Suprapubic skin (tissue), 4 donors: ENCODE measurements around the gene YARS1. TPM values are rescaled to one million over a fixed set of nuclear protein-coding genes. Genes with fewer than 3 reads are reported as not detected.

Experiments used
- DNase-seq, 2 donors: peaks; one replicate each; pipeline ENCODE4 v3.0.0-alpha.2; 2019; ENCODE audit warnings: low spot score in 2 of 2
- H3K27ac ChIP-seq: fragments of 200-600 bp; sonication (generic); one replicate; pipeline ENCODE4 v1.5.1; 2019
- H3K27me3 ChIP-seq: fragments of 200-600 bp; sonication (generic); one replicate; pipeline ENCODE4 v1.5.1; 2019
- H3K36me3 ChIP-seq: fragments of 200-600 bp; sonication (generic); one replicate; pipeline ENCODE4 v1.5.1; 2019
- H3K4me1 ChIP-seq: fragments of 200-600 bp; sonication (generic); one replicate; pipeline ENCODE4 v1.5.1; 2019
- H3K4me3 ChIP-seq: fragments of 200-600 bp; sonication (generic); one replicate; pipeline ENCODE4 v1.5.1; 2019; ENCODE audit warnings: mild to moderate bottlenecking
- H3K9me3 ChIP-seq: fragments of 200-600 bp; sonication (generic); one replicate; pipeline ENCODE4 v1.5.1; 2019
- EP300 ChIP-seq: sonication (generic); formaldehyde crosslinking; IDR thresholded peaks from one replicate; pipeline ENCODE4 v1.6.1; 2017; ENCODE audit warnings: antibody characterized with exemption
- POLR2A ChIP-seq, 2 donors: fragments of 450-650 bp; IDR thresholded peaks; one replicate each; pipeline ENCODE4 v1.6.1; 2017; ENCODE audit warnings: antibody characterized with exemption in 2 of 2, mild to moderate bottlenecking in 2 of 2, moderate library complexity in 2 of 2
- POLR2AphosphoS5 ChIP-seq, 3 donors: sonication (generic); formaldehyde crosslinking; IDR thresholded peaks; one replicate each; pipeline ENCODE4 v1.6.1; 2017; ENCODE audit warnings: antibody characterized with exemption in 3 of 3
- whole genome bisulfite sequencing: methylation state at CpG from one replicate; pipeline ENCODE4 v1.1.5; 2018; 5-methylcytosine and 5-hydroxymethylcytosine counted together
- total RNA-seq, 4 donors: library from RNA; depleted of rRNA; stranded (reverse); fragments of >200 nt; gene quantifications; one replicate each; pipeline ENCODE4 v1.1.0, GENCODE V29; 2016
- TF ChIP-seq, protein P1 (sequence below), 2 donors: fragments of 200-600 bp in 1 of 2; fragments of 450-650 bp in 1 of 2; sonication (generic) in 1 of 2; IDR thresholded peaks; one replicate each; pipeline ENCODE4 v1.5.1; 2016 to 2019; ENCODE audit warnings: antibody characterized with exemption in 2 of 2, mild to moderate bottlenecking in 1 of 2, moderate library complexity in 1 of 2

Gene YARS1
- total RNA-seq, 4 donors from 2014 or later = 47.1 to 68.1 (median 50.7) TPM

DNA sequence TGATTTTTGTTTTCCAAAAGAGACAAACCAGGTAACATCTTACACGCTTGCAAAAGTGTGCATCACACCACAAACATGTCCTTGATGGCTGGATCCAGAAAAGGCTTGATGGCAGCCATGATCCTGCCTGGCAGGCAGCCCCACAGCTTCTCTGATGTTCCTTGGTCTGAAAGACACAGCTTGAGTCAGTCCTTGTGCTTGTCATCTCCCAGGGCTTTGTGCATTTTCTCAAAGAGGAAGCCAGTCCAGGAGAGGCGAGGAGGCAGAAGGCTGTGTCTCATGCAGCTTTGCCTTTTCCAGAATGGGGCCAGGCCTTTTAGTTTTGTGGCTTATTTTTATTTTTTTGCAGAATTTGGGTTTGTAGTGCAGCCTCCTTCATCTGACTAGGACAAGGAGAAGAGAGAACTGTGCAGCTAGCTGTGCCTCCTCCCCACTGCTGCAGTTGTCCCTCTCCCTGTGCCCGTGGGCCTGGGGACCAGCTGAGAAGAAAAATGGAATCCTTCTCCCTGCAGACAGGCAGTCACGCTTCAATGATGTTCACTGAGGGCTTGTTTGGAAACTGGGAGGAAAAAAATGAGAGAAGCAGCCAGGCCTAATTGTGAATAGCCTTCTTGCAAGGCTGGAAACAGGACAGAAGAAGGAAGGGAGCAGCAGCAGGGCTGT lies 46.2 kb upstream of the YARS1 start:
- H3K9me3 ChIP-seq = no peaks in the 10 kb centered on the region
- 89% methylated on average over 4 of the region's 4 CpGs for WGBS
- H3K4me3 ChIP-seq = no peak overlapping the region
- no peaks in the 10 kb centered on the region for H3K27me3 ChIP-seq
- no peak overlapping the region for H3K27ac ChIP-seq
- no peak for DNase-seq
- peaks cover 7% of the 10 kb centered on the region for H3K4me1 ChIP-seq
- peaks cover 10% of the 10 kb centered on the region for H3K36me3 ChIP-seq
- TF ChIP-seq POLR2AphosphoS5 (IDR thresholded peaks at IDR 0.05) (no peak), POLR2A (IDR thresholded peaks at IDR 0.05) (no peak)

DNA sequence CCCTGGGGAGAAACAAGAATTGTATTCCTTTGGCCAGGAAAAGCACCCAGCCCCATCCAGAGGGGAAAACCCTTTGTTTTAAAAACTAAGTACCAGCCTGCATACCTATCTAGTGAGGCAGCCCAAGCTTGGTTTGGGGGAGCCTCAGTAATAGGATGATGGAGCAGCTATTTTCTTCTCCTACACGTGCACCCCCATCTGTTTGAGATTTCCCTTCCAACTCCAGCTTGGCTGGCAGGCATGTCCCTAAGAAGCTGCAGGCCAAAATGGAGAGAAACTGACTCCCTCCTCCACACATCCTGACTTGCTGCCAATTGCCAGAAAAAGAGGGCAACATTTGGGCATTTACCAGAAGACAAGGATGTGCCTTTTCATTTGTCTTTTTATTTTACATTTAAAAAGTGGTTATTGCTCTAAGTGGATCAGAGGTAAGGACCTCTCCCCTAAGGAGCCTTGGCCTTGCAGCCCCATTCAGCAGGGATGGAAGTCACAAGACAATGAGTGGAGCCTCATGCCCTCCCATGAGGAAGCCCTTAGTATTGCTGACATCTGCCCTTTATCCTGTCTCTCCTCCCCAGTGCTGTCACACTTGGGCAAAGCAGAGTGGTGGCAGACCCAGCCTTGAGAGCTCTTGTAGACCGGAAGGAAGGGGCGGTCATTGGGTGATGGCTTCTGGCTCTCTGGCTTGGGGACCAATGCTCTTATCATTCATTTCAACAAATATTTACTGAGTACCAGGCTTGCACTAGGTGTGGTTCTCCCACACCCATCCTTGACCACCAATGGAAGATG lies 44.9 kb upstream of the YARS1 start:
- WGBS = 74% methylated on average over 3 of the region's 3 CpGs
- H3K27me3 ChIP-seq = no peaks in the 10 kb centered on the region
- H3K9me3 ChIP-seq = no peaks in the 10 kb centered on the region
- peaks cover 14% of the 10 kb centered on the region for H3K36me3 ChIP-seq
- TF ChIP-seq, protein P1, sequence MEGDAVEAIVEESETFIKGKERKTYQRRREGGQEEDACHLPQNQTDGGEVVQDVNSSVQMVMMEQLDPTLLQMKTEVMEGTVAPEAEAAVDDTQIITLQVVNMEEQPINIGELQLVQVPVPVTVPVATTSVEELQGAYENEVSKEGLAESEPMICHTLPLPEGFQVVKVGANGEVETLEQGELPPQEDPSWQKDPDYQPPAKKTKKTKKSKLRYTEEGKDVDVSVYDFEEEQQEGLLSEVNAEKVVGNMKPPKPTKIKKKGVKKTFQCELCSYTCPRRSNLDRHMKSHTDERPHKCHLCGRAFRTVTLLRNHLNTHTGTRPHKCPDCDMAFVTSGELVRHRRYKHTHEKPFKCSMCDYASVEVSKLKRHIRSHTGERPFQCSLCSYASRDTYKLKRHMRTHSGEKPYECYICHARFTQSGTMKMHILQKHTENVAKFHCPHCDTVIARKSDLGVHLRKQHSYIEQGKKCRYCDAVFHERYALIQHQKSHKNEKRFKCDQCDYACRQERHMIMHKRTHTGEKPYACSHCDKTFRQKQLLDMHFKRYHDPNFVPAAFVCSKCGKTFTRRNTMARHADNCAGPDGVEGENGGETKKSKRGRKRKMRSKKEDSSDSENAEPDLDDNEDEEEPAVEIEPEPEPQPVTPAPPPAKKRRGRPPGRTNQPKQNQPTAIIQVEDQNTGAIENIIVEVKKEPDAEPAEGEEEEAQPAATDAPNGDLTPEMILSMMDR (IDR thresholded peaks at IDR 0.05) = no peak
- TF ChIP-seq EP300 (no peak), POLR2A (IDR thresholded peaks at IDR 0.05) (no peak), POLR2AphosphoS5 (IDR thresholded peaks at IDR 0.05) (no peak)
- DNase-seq = peak in 1 of 2 donors; percentile 32
- H3K4me3 ChIP-seq = no peak overlapping the region
- H3K4me1 ChIP-seq = peaks cover 7% of the 10 kb centered on the region
- no peak overlapping the region for H3K27ac ChIP-seq

DNA sequence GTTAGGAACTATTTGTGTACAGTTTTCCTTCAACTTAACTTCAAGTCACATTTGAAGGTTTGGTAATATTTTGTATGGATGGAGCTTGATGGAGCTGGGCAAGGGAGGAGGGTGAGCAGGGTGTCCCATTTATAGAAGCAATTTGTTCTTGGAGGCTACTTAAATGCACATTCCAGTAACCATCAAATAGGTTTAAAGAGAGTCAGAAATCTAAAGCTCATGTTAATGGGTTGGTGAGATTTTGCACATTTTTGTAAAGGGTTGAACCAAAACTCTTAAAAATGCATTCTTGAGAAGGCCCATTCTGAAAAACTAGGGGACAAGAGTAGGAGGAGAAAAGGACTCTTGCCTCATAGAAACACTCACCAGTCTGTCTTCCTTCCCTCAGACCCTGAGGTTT lies 43.4 kb upstream of the YARS1 start:
- peaks cover 7% of the 10 kb centered on the region for H3K4me1 ChIP-seq
- DNase-seq = no peak
- no peak overlapping the region for H3K27ac ChIP-seq
- H3K27me3 ChIP-seq = no peaks in the 10 kb centered on the region
- H3K36me3 ChIP-seq = peaks cover 30% of the 10 kb centered on the region
- no peak for TF ChIP-seq POLR2A (IDR thresholded peaks at IDR 0.05)
- TF ChIP-seq POLR2AphosphoS5 (IDR thresholded peaks at IDR 0.05) = no peak
- TF ChIP-seq, protein P1 (IDR thresholded peaks at IDR 0.05) = no peak
- no peak for TF ChIP-seq EP300
- H3K9me3 ChIP-seq = no peaks in the 10 kb centered on the region
- no peak overlapping the region for H3K4me3 ChIP-seq

DNA sequence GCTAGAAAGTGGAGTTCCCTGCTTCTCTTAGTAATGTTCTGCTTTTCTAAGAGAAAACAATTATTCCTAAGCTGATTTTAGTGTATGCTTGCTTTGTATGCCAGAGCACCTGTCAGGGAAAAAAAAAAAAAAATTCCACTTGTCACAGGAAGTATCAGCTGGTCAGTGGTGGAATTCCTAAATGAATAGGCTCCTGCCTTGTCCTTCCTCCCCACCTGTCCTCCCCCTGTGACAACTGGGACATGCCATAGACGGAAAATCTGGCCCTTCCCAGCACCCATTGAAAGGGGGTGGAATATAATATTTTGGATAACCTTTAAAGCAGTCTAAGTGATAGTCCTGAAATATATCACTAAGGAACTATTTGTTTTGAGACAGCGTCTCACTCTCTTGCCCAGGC lies 42.8 kb upstream of the YARS1 start:
- whole genome bisulfite sequencing = 98% methylated on average over 2 of the region's 2 CpGs

DNA sequence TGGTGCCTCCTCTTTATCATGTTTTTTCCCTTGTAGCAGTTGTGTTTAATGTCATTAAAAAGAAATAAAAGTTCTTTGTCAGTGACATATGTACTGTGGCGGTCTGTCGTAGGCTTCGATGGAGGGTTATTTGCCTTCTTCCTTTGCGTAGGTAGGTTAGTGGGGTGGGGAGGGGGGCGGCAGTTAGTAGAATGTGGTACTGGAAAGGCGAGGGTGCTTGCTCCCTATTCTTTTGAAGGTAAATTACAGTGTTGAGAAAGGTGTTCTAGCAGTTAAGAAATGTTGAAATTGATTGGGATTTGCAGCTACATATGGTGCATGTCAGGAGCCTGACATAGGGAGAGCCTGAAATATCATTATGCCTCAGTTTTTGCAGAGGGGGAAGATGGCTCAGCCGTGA lies 41.6 kb upstream of the YARS1 start:
- H3K27ac ChIP-seq = no peak overlapping the region
- H3K4me1 ChIP-seq = peaks cover 7% of the 10 kb centered on the region
- H3K27me3 ChIP-seq = no peaks in the 10 kb centered on the region
- no peak overlapping the region for H3K4me3 ChIP-seq
- TF ChIP-seq, protein P1 (IDR thresholded peaks at IDR 0.05) = no peak
- TF ChIP-seq EP300 = no peak
- TF ChIP-seq POLR2A (IDR thresholded peaks at IDR 0.05) = no peak
- DNase-seq = no peak
- no peaks in the 10 kb centered on the region for H3K9me3 ChIP-seq
- H3K36me3 ChIP-seq = peaks cover 46% of the 10 kb centered on the region
- WGBS = 92% methylated on average over 6 of the region's 7 CpGs

More for the DNA sequence above, 42.8 kb upstream of the YARS1 start:
- Histone ChIP-seq H3K36me3 (peaks cover 36% of the 10 kb centered on the region), H3K27ac (no peak overlapping the region), H3K27me3 (no peaks in the 10 kb centered on the region), H3K4me1 (peaks cover 7% of the 10 kb centered on the region), H3K4me3 (no peak overlapping the region), H3K9me3 (no peaks in the 10 kb centered on the region)
- TF ChIP-seq POLR2AphosphoS5 (IDR thresholded peaks at IDR 0.05) (no peak), EP300 (no peak), POLR2A (IDR thresholded peaks at IDR 0.05) (no peak)
- TF ChIP-seq, protein P1 (IDR thresholded peaks at IDR 0.05) = no peak
- DNase-seq = no peak
